OCI-LY7 (cell line): Measurements from ENCODE around the gene SMIM33. TPM values are rescaled to one million over a fixed set of nuclear protein-coding genes. Genes with fewer than 3 reads are reported as not detected.

Experiments used
- BruUV-seq: library from RNA; stranded (reverse); fragments of 400-500 nt; replicated peaks from 2 replicates; lab custom pipeline; 2021; lab: Mats Ljungman, UMichigan
- CTCF ChIA-PET: fragments of 300-600 bp; sonication (Branson Sonifier 250); formaldehyde crosslinking; loops from one replicate; lab custom pipeline; 2022; ENCODE audit warnings: antibody characterized with exemption; ENCODE audit not compliant: unreplicated experiment; lab: Charles Lee
- POLR2A ChIA-PET: fragments of 300-600 bp; sonication (Branson Sonifier 250); formaldehyde crosslinking; loops from one replicate; lab custom pipeline; 2022; ENCODE audit warnings: antibody characterized with exemption; lab: Charles Lee
- DNase-seq: peaks from one replicate; pipeline ENCODE4 v3.0.0-alpha.2; 2015; ENCODE audit warnings: low spot score
- H2AFZ ChIP-seq: fragments of 200-600 bp; sonication (generic), shearing (Covaris generic); 2 replicates; pipeline ENCODE4 v1.6.1; 2014; ENCODE audit warnings: mild to moderate bottlenecking, antibody characterized with exemption, low read length, moderate library complexity
- H3K27ac ChIP-seq: fragments of 200-600 bp; sonication (generic); 2 replicates; pipeline ENCODE4 v1.5.1; 2014; ENCODE audit warnings: mixed run types, low read depth, mild to moderate bottlenecking, moderate library complexity, low read length, inconsistent platforms; ENCODE audit not compliant: poor library complexity, severe bottlenecking
- H3K36me3 ChIP-seq: fragments of 200-600 bp; sonication (generic); 2 replicates; pipeline ENCODE4 v1.6.1; 2014; ENCODE audit warnings: mild to moderate bottlenecking, antibody characterized with exemption, low read length, moderate library complexity, mixed read lengths; ENCODE audit not compliant: insufficient read depth
- H3K4me1 ChIP-seq: fragments of 200-600 bp; sonication (generic); 2 replicates; pipeline ENCODE4 v1.5.1; 2014; ENCODE audit warnings: mild to moderate bottlenecking, low read length; ENCODE audit not compliant: insufficient read depth, poor library complexity, severe bottlenecking
- H3K4me2 ChIP-seq: fragments of 200-600 bp; sonication (generic); 2 replicates; pipeline ENCODE4 v1.6.1; 2014; ENCODE audit warnings: mild to moderate bottlenecking, low read length
- H3K4me3 ChIP-seq: fragments of 200-600 bp; sonication (generic); 2 replicates; pipeline ENCODE4 v1.5.1; 2014; ENCODE audit warnings: mild to moderate bottlenecking, low read depth, low read length; ENCODE audit not compliant: poor library complexity, severe bottlenecking
- H3K79me2 ChIP-seq: fragments of 200-600 bp; sonication (generic); 2 replicates; pipeline ENCODE4 v1.6.1; 2016; ENCODE audit warnings: low read depth, mild to moderate bottlenecking, low read length, moderate library complexity, mixed read lengths; ENCODE audit not compliant: insufficient read depth
- H3K9me2 ChIP-seq: fragments of 200-600 bp; sonication (generic); 2 replicates; pipeline ENCODE4 v1.6.1; 2016; ENCODE audit warnings: mild to moderate bottlenecking, low read length, mixed read lengths; ENCODE audit not compliant: insufficient read depth
- H3K9me3 ChIP-seq: fragments of 200-600 bp; sonication (generic); 2 replicates; pipeline ENCODE4 v1.6.1; 2014; ENCODE audit warnings: mild to moderate bottlenecking, mixed run types, low read length, mixed read lengths
- H4K20me1 ChIP-seq: fragments of 200-600 bp; sonication (generic); 2 replicates; pipeline ENCODE4 v1.6.1; 2014; ENCODE audit warnings: mild to moderate bottlenecking, antibody characterized with exemption, low read length, moderate library complexity, mixed read lengths; ENCODE audit not compliant: insufficient read depth
- CTCF ChIP-seq: fragments of 200-600 bp; sonication (generic); conservative IDR thresholded peaks from 2 replicates; pipeline ENCODE4 v1.5.1; 2014; ENCODE audit warnings: mild to moderate bottlenecking, antibody characterized with exemption, low read length, moderate library complexity, mixed read lengths
- EZH2phosphoT487 ChIP-seq: fragments of 200-600 bp; sonication (generic); IDR thresholded peaks from 2 replicates; pipeline ENCODE4 v1.6.1; 2018; ENCODE audit warnings: low read depth, borderline replicate concordance, mild to moderate bottlenecking, mixed run types, antibody characterized with exemption, low read length, moderate library complexity, mixed read lengths
- intact Hi-C: fragments of 100-400 bp; cut with micrococcal nuclease; formaldehyde crosslinking; loops from one replicate; pipeline ENCODE4 v1.10.0; 2022; ENCODE audit not compliant: unreplicated experiment
- total RNA-seq, 2 experiments: library from RNA; depleted of rRNA in 1 of 2; stranded (reverse); fragments of >200 nt in 1 of 2; shearing (Covaris generic) in 1 of 2; gene quantifications; 2 replicates each; pipeline ENCODE4 v1.2.3, GENCODE V29; 2014 to 2022

SMIM33 gene
- total RNA-seq, 2 experiments from 2014 or later, result not detected

GRCh38 chr5:139445325-139446170 is 25.3 kb upstream of the SMIM33 start:
- no peaks in the 10 kb centered on the region for H4K20me1 ChIP-seq
- H3K36me3 ChIP-seq, result no peaks in the 10 kb centered on the region
- no TSS peak for BruUV-seq
- no peaks in the 10 kb centered on the region for H3K9me3 ChIP-seq
- ChIA-PET POLR2A (interaction anchor here (0.8 kb wide), 1 partner anchor 9 kb away, joined by 5 read pairs; no protein-coding TSS in a partner anchor), CTCF (no interaction called here)
- H2AFZ ChIP-seq, result no peak overlapping the region
- H3K27ac ChIP-seq, result no peak overlapping the region
- peaks cover 11% of the 10 kb centered on the region for H3K4me1 ChIP-seq
- H3K4me3 ChIP-seq, result no peak overlapping the region
- H3K4me2 ChIP-seq, result no peak overlapping the region
- TF ChIP-seq CTCF (no peak), EZH2phosphoT487 (no peak)
- DNase-seq, result no peak
- intact Hi-C loops, result no loop called here
- H3K79me2 ChIP-seq, result no peaks in the 10 kb centered on the region
- no peaks in the 10 kb centered on the region for H3K9me2 ChIP-seq

- Histone ChIP-seq H2AFZ (no peak overlapping the region), H4K20me1 (no peaks in the 10 kb centered on the region), H3K9me3 (no peaks in the 10 kb centered on the region), H3K4me3 (no peak overlapping the region), H3K36me3 (no peaks in the 10 kb centered on the region), H3K4me2 (no peak overlapping the region), H3K79me2 (no peaks in the 10 kb centered on the region), H3K27ac (no peak overlapping the region), H3K9me2 (no peaks in the 10 kb centered on the region), H3K4me1 (peaks cover 11% of the 10 kb centered on the region)
- POLR2A ChIA-PET, result interaction anchor here (0.6 to 1.7 kb wide), 3 partner anchors 10 to 187 kb away, joined by 3 read pairs; no protein-coding TSS in a partner anchor
- no peak for DNase-seq
- CTCF ChIA-PET, result interaction anchor here (0.6 kb wide), 1 partner anchor 14 kb away, joined by 3 read pairs; no protein-coding TSS in a partner anchor
- intact Hi-C loops, result no loop called here
- no peak for TF ChIP-seq CTCF
- TF ChIP-seq EZH2phosphoT487, result no peak
- no TSS peak for BruUV-seq
These were observed 23.6 kb upstream of the SMIM33 start for GRCh38 chr5:139446956-139447779.
